ENCODE data around the gene CHURC1.

CHURC1 gene

DNA sequence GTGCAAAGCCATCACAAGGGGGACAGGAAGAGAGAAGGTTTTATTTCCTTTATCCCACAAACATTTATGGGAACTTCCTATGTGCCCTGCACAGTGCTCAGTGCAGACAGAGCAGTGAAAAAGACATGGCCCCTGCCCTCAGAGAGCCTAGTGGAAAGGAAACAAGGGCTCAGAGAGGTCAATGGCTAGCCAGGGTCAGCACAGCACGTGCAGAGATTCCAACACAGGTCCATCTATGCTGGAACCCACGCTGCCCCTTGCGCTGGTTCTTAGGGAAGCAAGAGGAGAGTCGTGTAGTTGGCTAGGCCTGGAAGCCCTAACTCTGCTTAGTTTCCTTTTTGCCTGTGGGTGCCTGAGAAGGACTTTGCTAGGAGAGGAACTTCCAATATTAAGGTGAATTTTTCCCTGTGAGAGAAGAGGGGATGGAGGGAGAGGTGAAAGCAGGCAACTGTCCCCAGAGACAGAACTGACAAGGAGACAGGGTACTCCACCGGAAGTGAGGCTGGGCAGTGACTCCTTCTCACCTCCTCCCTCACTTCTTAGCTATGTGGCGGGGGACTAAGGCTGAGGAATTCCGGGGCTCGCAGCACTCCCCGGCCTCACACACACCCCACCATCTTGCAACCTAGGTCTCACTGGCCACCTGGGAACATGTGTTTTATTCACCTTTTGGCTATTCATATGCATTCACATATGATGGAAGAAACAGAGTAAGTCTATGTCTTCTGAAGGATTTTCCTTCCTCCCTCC is 40.4 kb downstream of the CHURC1 start:
- no peak overlapping the region for H3K4ac ChIP-seq (ENCODE audit: low read depth, low read length)
- H3K27me3 ChIP-seq (ENCODE audit: insufficient read depth, low read length, poor library complexity): no peaks in the 10 kb centered on the region
- no peak for DNase-seq
- peaks cover 24% of the 10 kb centered on the region for H3K36me3 ChIP-seq (ENCODE audit: control insufficient read depth, insufficient read depth, low read length)
- no peak overlapping the region for H2BK5ac ChIP-seq (ENCODE audit: low read length)
- H3K23ac ChIP-seq (ENCODE audit: low read length): no peak overlapping the region
- no CpG with 5 or more reads among the region's 9 CpGs for WGBS (ENCODE audit: extremely low coverage, insufficient coverage, low lambda C conversion rate)
- no peak overlapping the region for H4K8ac ChIP-seq (ENCODE audit: low read depth, low read length)
- no peak overlapping the region for H3K4me2 ChIP-seq (ENCODE audit: low read length)
- H4K5ac ChIP-seq (ENCODE audit: low read length): no peak overlapping the region
- H3K27ac ChIP-seq (ENCODE audit: low read depth, low read length): peak overlapping the region; percentile 45
- peak overlapping the region; percentile 56 for H3K56ac ChIP-seq (ENCODE audit: low read length)
- H2BK15ac ChIP-seq (replicated peaks; ENCODE audit: low read depth): no peak overlapping the region
- no peak overlapping the region for H3K4me3 ChIP-seq (ENCODE audit: low read length)
- H2BK120ac ChIP-seq (ENCODE audit: low read depth, low read length): no peak overlapping the region
- peaks cover 12% of the 10 kb centered on the region for H3K79me2 ChIP-seq (ENCODE audit: control insufficient read depth, insufficient read depth, low read length)
- H3K4me1 ChIP-seq (ENCODE audit: control insufficient read depth, low read depth, low read length): peaks cover 14% of the 10 kb centered on the region
- H3K79me1 ChIP-seq (ENCODE audit: low read length): peaks cover 15% of the 10 kb centered on the region
- H2AK5ac ChIP-seq (ENCODE audit: low read length): no peak overlapping the region
- no peak overlapping the region for H3K18ac ChIP-seq (ENCODE audit: low read length)
- no peak overlapping the region for H3K9ac ChIP-seq (ENCODE audit: low read length)

DNA sequence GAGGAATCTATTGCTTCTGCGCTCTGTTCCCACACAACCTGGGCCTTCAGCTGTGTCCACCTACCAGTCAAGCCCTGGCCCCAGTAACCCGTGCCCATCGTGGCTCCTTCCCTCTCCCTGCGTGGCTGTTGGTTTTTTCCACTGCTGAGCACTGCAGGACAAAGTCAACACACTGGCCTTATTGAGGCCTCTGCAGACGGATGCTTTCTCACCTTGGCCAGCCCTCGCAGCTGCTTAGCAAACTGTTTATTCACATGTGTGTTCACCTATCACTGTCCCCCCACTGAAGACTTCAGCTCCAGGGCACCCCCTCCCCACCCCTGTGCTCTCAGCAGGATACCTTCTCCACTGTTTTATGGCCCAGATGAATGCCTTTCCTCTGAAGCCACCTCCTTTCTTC is 41.0 kb downstream of the CHURC1 start:
- Histone ChIP-seq H3K9ac (ENCODE audit: low read length) (peak overlapping the region; percentile 1), H4K8ac (ENCODE audit: low read depth, low read length) (no peak overlapping the region), H3K4me2 (ENCODE audit: low read length) (no peak overlapping the region), H3K27me3 (ENCODE audit: insufficient read depth, low read length, poor library complexity) (no peaks in the 10 kb centered on the region), H2BK120ac (ENCODE audit: low read depth, low read length) (no peak overlapping the region), H3K36me3 (ENCODE audit: control insufficient read depth, insufficient read depth, low read length) (peaks cover 19% of the 10 kb centered on the region), H3K27ac (ENCODE audit: low read depth, low read length) (peak overlapping the region; percentile 54), H3K18ac (ENCODE audit: low read length) (no peak overlapping the region), H2BK15ac (replicated peaks; ENCODE audit: low read depth) (no peak overlapping the region), H3K4ac (ENCODE audit: low read depth, low read length) (no peak overlapping the region), H3K23ac (ENCODE audit: low read length) (no peak overlapping the region), H3K56ac (ENCODE audit: low read length) (peak overlapping the region; percentile 44), H3K79me1 (ENCODE audit: low read length) (peaks cover 21% of the 10 kb centered on the region), H3K79me2 (ENCODE audit: control insufficient read depth, insufficient read depth, low read length) (peaks cover 17% of the 10 kb centered on the region), H4K5ac (ENCODE audit: low read length) (no peak overlapping the region), H2BK5ac (ENCODE audit: low read length) (no peak overlapping the region), H2AK5ac (ENCODE audit: low read length) (no peak overlapping the region), H3K4me1 (ENCODE audit: control insufficient read depth, low read depth, low read length) (peaks cover 15% of the 10 kb centered on the region), H3K4me3 (ENCODE audit: low read length) (no peak overlapping the region)
- peak; percentile 66 for DNase-seq
- no CpG with 5 or more reads among the region's 6 CpGs for WGBS (ENCODE audit: extremely low coverage, insufficient coverage, low lambda C conversion rate)

DNA sequence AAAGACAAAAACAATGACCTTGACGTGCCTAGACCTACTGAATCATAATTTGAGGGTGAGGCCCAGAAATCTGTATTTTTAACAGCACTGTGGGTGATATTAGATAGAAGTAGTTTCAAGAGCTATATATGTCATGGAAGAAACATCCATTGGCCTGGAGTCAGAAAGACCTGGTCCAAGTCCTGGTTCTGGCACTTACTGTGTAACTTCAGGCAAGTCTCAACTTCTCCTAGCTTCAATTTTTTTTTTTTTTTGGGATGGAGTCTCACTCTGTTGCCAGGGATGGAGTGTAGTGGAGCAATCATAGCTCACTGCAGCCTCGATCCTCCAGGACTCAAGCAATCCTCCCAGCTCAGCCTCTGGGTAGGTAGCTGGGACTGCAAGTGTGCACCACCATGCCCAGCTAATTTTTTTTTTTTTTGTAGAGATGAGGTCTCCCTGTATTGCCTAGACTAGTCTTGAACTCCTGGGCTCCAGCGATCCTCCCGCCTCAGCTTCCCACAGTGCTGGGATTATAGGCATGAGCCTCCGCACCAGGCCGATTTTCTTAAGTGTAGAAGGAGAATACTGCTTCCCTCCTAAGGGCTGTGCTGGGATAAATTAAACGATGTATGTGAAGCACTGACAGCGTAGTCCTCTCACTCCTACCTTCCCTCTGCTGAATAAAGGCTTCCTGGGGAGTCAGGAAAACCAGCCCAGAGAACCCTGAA is 42.6 kb downstream of the CHURC1 start:
- Histone ChIP-seq H3K79me1 (ENCODE audit: low read length) (peaks cover 22% of the 10 kb centered on the region), H3K4me1 (ENCODE audit: control insufficient read depth, low read depth, low read length) (peaks cover 21% of the 10 kb centered on the region), H3K27me3 (ENCODE audit: insufficient read depth, low read length, poor library complexity) (no peaks in the 10 kb centered on the region), H4K8ac (ENCODE audit: low read depth, low read length) (no peak overlapping the region), H2BK120ac (ENCODE audit: low read depth, low read length) (no peak overlapping the region), H2BK5ac (ENCODE audit: low read length) (no peak overlapping the region), H3K27ac (ENCODE audit: low read depth, low read length) (no peak overlapping the region), H3K56ac (ENCODE audit: low read length) (peak overlapping the region; percentile 5), H3K9ac (ENCODE audit: low read length) (no peak overlapping the region), H2BK15ac (replicated peaks; ENCODE audit: low read depth) (no peak overlapping the region), H3K18ac (ENCODE audit: low read length) (no peak overlapping the region), H3K4me3 (ENCODE audit: low read length) (no peak overlapping the region), H3K4me2 (ENCODE audit: low read length) (no peak overlapping the region), H4K5ac (ENCODE audit: low read length) (no peak overlapping the region), H3K79me2 (ENCODE audit: control insufficient read depth, insufficient read depth, low read length) (peaks cover 23% of the 10 kb centered on the region), H3K23ac (ENCODE audit: low read length) (no peak overlapping the region), H3K36me3 (ENCODE audit: control insufficient read depth, insufficient read depth, low read length) (peaks cover 10% of the 10 kb centered on the region), H3K4ac (ENCODE audit: low read depth, low read length) (no peak overlapping the region), H2AK5ac (ENCODE audit: low read length) (no peak overlapping the region)
- no CpG with 5 or more reads among the region's 8 CpGs for WGBS (ENCODE audit: extremely low coverage, insufficient coverage, low lambda C conversion rate)
- DNase-seq: no peak

DNA sequence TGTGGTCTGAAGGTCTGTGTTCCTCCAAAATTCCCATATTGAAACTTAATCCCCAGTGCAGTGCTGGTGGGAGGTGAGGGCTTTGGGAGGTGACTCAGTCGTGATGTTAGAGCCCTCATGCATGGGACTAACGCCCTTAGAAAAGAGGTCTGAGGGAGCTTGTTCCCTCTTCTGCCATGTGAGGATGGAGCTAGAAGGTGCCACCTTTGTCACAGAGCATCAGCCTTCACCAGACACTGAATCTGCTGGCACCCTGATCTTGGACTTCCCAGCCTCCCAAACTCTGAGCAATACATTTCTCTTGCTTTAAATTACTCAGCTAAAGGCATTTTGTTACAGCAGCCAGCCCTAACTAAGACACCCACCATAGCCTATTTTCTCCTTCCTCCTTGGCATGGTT is 43.9 kb downstream of the CHURC1 start:
- Histone ChIP-seq H3K4me3 (ENCODE audit: low read length) (no peak overlapping the region), H3K79me2 (ENCODE audit: control insufficient read depth, insufficient read depth, low read length) (peaks cover 28% of the 10 kb centered on the region), H3K4me2 (ENCODE audit: low read length) (no peak overlapping the region), H3K4me1 (ENCODE audit: control insufficient read depth, low read depth, low read length) (peaks cover 21% of the 10 kb centered on the region), H3K23ac (ENCODE audit: low read length) (no peak overlapping the region), H2BK5ac (ENCODE audit: low read length) (no peak overlapping the region), H3K27ac (ENCODE audit: low read depth, low read length) (no peak overlapping the region), H3K27me3 (ENCODE audit: insufficient read depth, low read length, poor library complexity) (no peaks in the 10 kb centered on the region), H3K56ac (ENCODE audit: low read length) (no peak overlapping the region), H3K36me3 (ENCODE audit: control insufficient read depth, insufficient read depth, low read length) (peaks cover 9% of the 10 kb centered on the region), H2BK15ac (replicated peaks; ENCODE audit: low read depth) (no peak overlapping the region), H3K9ac (ENCODE audit: low read length) (no peak overlapping the region), H3K79me1 (ENCODE audit: low read length) (peaks cover 25% of the 10 kb centered on the region), H2BK120ac (ENCODE audit: low read depth, low read length) (no peak overlapping the region), H2AK5ac (ENCODE audit: low read length) (no peak overlapping the region), H3K18ac (ENCODE audit: low read length) (no peak overlapping the region), H4K5ac (ENCODE audit: low read length) (no peak overlapping the region), H4K8ac (ENCODE audit: low read depth, low read length) (no peak overlapping the region), H3K4ac (ENCODE audit: low read depth, low read length) (no peak overlapping the region)
- DNase-seq: no peak
- no CpG with 5 or more reads among the region's 2 CpGs for WGBS (ENCODE audit: extremely low coverage, insufficient coverage, low lambda C conversion rate)

DNA sequence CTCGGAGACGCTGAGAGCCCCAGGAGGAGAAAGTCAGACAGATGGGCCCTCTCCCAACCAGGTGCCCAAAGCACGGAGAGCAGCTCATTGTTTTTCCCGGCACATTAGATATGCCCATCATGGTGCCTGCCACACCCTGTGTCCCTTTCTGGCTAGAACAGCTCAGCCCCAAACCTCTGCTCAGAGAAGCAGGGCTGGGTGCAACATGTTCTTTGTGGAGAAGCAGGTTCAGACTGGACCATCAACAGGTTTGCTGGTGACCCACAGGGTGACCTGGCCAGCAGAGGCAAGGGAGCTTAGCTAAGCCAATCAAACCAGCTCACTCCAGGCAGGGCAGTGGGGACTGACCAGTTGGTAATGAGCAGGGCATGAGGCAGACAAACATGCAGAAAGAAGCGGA is 44.5 kb downstream of the CHURC1 start:
- H2BK120ac ChIP-seq (ENCODE audit: low read depth, low read length): no peak overlapping the region
- H3K27ac ChIP-seq (ENCODE audit: low read depth, low read length): no peak overlapping the region
- H2BK15ac ChIP-seq (replicated peaks; ENCODE audit: low read depth): no peak overlapping the region
- H3K4me1 ChIP-seq (ENCODE audit: control insufficient read depth, low read depth, low read length): peaks cover 21% of the 10 kb centered on the region
- H4K8ac ChIP-seq (ENCODE audit: low read depth, low read length): no peak overlapping the region
- H3K56ac ChIP-seq (ENCODE audit: low read length): no peak overlapping the region
- peaks cover 27% of the 10 kb centered on the region for H3K79me1 ChIP-seq (ENCODE audit: low read length)
- no peak overlapping the region for H2BK5ac ChIP-seq (ENCODE audit: low read length)
- H3K4ac ChIP-seq (ENCODE audit: low read depth, low read length): no peak overlapping the region
- no peaks in the 10 kb centered on the region for H3K27me3 ChIP-seq (ENCODE audit: insufficient read depth, low read length, poor library complexity)
- no CpG with 5 or more reads among the region's 5 CpGs for WGBS (ENCODE audit: extremely low coverage, insufficient coverage, low lambda C conversion rate)
- H3K4me2 ChIP-seq (ENCODE audit: low read length): no peak overlapping the region
- no peak overlapping the region for H3K4me3 ChIP-seq (ENCODE audit: low read length)
- no peak overlapping the region for H3K18ac ChIP-seq (ENCODE audit: low read length)
- H4K5ac ChIP-seq (ENCODE audit: low read length): no peak overlapping the region
- H3K9ac ChIP-seq (ENCODE audit: low read length): no peak overlapping the region
- H3K79me2 ChIP-seq (ENCODE audit: control insufficient read depth, insufficient read depth, low read length): peaks cover 33% of the 10 kb centered on the region
- DNase-seq: no peak
- H3K36me3 ChIP-seq (ENCODE audit: control insufficient read depth, insufficient read depth, low read length): peaks cover 7% of the 10 kb centered on the region
- no peak overlapping the region for H3K23ac ChIP-seq (ENCODE audit: low read length)
- no peak overlapping the region for H2AK5ac ChIP-seq (ENCODE audit: low read length)

All from mesendoderm (in vitro differentiated cells).